ENCODE measurements around the gene MYOD1. TPM values are rescaled to one million over a fixed set of nuclear protein-coding genes. Genes with fewer than 3 reads are reported as not detected.

The MYOD1 gene
- total RNA-seq, 1 experiment from 2014 or later: not detected

DNA sequence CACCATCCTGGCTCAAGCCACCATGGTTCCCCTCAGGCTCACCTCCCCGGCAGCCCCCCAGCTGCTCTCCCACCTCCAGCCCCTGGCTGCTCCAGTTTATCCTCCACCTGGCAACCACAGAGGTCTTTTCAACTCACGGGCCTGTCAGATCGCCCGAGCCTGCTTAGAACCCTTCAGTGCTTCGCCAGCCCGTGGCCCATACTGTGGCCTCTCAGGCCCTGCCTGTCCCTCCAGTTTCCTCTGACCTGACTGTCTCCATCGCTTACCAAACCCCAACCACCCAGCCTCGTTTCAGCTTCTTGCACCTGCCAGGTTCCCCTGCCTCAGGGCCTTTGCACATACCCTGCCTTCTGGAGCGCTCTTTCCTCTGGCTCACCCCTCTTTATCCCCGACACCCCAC is 22.1 kb downstream of the MYOD1 start:
- Histone ChIP-seq H3K27me3 (ENCODE audit: control insufficient read depth, insufficient read depth, low read length) (no peaks in the 10 kb centered on the region), H3K36me3 (ENCODE audit: control insufficient read depth, insufficient read depth, low read length) (no peaks in the 10 kb centered on the region), H3K9me3 (ENCODE audit: control insufficient read depth, insufficient read depth, low read depth, low read length) (no peaks in the 10 kb centered on the region), H3K27ac (ENCODE audit: low read length) (no peak overlapping the region), H3K4me3 (ENCODE audit: low read depth in 2 of 2, low read length in 2 of 2) (no peak overlapping the region), H3K4me1 (ENCODE audit: control insufficient read depth, insufficient read depth, low read length) (no peaks in the 10 kb centered on the region)
- in situ Hi-C loops (cut with HindIII; ENCODE audit: low pct_unique_long_range_greater_than_20kb, low sequenced_read_pairs) (no loop called here), intact Hi-C loops (cut with micrococcal nuclease; ENCODE audit: unreplicated experiment) (no loop called here)
- no peak for TF ChIP-seq REST (IDR thresholded peaks at IDR 0.05; ENCODE audit: insufficient read depth in 1 of 2, low read depth in 2 of 2, low read length in 1 of 2)
- no peak for TF ChIP-seq TCF7L2 (IDR thresholded peaks at IDR 0.05; ENCODE audit: low read depth, low read length)
- TF ChIP-seq SIN3A (IDR thresholded peaks at IDR 0.05; ENCODE audit: borderline replicate concordance, insufficient read depth, low read depth, low read length): no peak
- no peak for TF ChIP-seq CTCF (IDR thresholded peaks at IDR 0.05)
- TF ChIP-seq POLR2AphosphoS5 (IDR thresholded peaks at IDR 0.05; ENCODE audit: low read depth, low read length): no peak
- POLR2A ChIA-PET: no interaction called here
- no TSS peak for BruUV-seq (replicated peaks)
- DNase-seq (ENCODE audit: low read depth, low spot score) (no peak), ATAC-seq (no peak)
- CTCF ChIA-PET: no interaction called here

DNA sequence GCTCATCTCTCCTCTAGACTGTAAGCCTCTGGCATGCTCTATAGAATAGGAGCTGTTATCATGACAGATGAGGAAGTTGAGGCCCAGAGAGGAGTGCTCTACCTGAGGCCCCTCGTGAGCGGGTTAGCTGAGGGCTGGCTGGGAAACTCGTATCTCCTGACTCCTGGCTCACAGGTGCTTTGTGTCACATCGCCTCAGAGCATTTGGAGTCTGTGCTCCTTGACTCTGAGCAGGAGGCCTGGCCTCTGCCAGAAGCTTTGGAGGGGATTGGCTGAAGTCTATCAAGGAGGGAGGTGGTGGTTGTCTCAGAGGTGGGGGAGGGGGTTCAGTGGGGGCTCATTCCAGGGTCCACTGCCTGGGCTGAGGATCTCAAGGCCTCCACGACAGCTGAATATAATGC is 22.6 kb downstream of the MYOD1 start:
- ATAC-seq: no peak

More for the DNA sequence above, 22.6 kb downstream of the MYOD1 start:
- in situ Hi-C loops (cut with HindIII; ENCODE audit: low pct_unique_long_range_greater_than_20kb, low sequenced_read_pairs) (no loop called here), intact Hi-C loops (cut with micrococcal nuclease; ENCODE audit: unreplicated experiment) (no loop called here)
- POLR2A ChIA-PET: no interaction called here
- H3K27me3 ChIP-seq (ENCODE audit: control insufficient read depth, insufficient read depth, low read length): no peaks in the 10 kb centered on the region
- H3K9me3 ChIP-seq (ENCODE audit: control insufficient read depth, insufficient read depth, low read depth, low read length): no peaks in the 10 kb centered on the region
- H3K4me1 ChIP-seq (ENCODE audit: control insufficient read depth, insufficient read depth, low read length): no peaks in the 10 kb centered on the region
- no peak for DNase-seq (ENCODE audit: low read depth, low spot score)
- H3K4me3 ChIP-seq (ENCODE audit: low read depth in 2 of 2, low read length in 2 of 2): no peak overlapping the region
- H3K27ac ChIP-seq (ENCODE audit: low read length): no peak overlapping the region
- CTCF ChIA-PET: no interaction called here
- TF ChIP-seq CTCF (IDR thresholded peaks at IDR 0.05): no peak
- no peak for TF ChIP-seq TCF7L2 (IDR thresholded peaks at IDR 0.05; ENCODE audit: low read depth, low read length)
- TF ChIP-seq SIN3A (IDR thresholded peaks at IDR 0.05; ENCODE audit: borderline replicate concordance, insufficient read depth, low read depth, low read length): no peak
- TF ChIP-seq POLR2AphosphoS5 (IDR thresholded peaks at IDR 0.05; ENCODE audit: low read depth, low read length): no peak
- no peak for TF ChIP-seq REST (IDR thresholded peaks at IDR 0.05; ENCODE audit: insufficient read depth in 1 of 2, low read depth in 2 of 2, low read length in 1 of 2)
- no peaks in the 10 kb centered on the region for H3K36me3 ChIP-seq (ENCODE audit: control insufficient read depth, insufficient read depth, low read length)
- BruUV-seq (replicated peaks): no TSS peak

All from Panc1 (cell line).